Choroid plexus epithelial cell (primary cell): ENCODE measurements around the gene PHKG2.

ENCODE experiments used
- DNase-seq: peaks from one replicate; pipeline ENCODE4 v3.0.0-alpha.2; 2010; ENCODE audit warnings: low read depth
- H3K4me3 ChIP-seq: 2 replicates; pipeline ENCODE4 v1.5.1; 2011; ENCODE audit warnings: low read depth, mild to moderate bottlenecking, control low read depth, low read length, moderate library complexity
- CTCF ChIP-seq: conservative IDR thresholded peaks from 2 replicates; pipeline ENCODE4 v1.5.1; 2011; ENCODE audit warnings: low read depth, mild to moderate bottlenecking, control low read depth, inconsistent platforms, low read length, moderate library complexity

Gene PHKG2

GRCh38 chr16:30762991-30763725, 14.9 kb downstream of the PHKG2 start:
- DNase-seq = no peak
- H3K4me3 ChIP-seq = peak overlapping the region; percentile 98
- TF ChIP-seq CTCF = no peak

- no peak for TF ChIP-seq CTCF
- H3K4me3 ChIP-seq = no peak overlapping the region
- no peak for DNase-seq
These were observed 15.9 kb downstream of the PHKG2 start for GRCh38 chr16:30764086-30764485.

DNA sequence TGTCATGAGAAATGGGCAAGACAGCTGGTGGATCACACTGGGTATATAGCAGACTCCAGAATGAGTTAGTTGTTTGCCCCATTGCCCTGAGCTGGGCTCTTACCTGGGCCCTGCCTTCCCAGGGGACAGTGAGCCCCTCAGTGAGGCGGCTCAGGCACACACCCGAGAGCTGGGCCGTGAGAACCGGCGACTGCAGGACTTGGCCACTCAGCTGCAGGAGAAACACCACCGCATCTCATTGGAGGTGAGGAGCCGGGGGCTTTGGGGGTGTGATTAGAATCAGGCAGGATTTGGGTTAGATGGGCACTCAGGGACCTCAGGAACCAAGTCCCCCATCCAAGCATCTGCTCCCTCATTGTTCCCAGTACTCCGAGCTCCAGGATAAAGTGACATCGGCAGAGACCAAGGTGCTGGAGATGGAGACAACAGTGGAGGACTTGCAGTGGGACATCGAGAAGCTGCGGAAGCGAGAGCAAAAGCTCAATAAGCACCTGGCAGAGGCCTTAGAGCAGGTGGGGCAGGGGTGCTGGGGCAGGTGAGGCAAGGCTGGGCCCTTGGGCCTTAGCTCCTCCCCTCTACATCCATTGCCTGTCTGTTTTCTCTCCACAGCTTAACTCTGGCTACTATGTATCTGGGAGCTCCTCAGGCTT, 16.7 kb downstream of the PHKG2 start:
- H3K4me3 ChIP-seq = no peak overlapping the region
- no peak for TF ChIP-seq CTCF
- no peak for DNase-seq

DNA sequence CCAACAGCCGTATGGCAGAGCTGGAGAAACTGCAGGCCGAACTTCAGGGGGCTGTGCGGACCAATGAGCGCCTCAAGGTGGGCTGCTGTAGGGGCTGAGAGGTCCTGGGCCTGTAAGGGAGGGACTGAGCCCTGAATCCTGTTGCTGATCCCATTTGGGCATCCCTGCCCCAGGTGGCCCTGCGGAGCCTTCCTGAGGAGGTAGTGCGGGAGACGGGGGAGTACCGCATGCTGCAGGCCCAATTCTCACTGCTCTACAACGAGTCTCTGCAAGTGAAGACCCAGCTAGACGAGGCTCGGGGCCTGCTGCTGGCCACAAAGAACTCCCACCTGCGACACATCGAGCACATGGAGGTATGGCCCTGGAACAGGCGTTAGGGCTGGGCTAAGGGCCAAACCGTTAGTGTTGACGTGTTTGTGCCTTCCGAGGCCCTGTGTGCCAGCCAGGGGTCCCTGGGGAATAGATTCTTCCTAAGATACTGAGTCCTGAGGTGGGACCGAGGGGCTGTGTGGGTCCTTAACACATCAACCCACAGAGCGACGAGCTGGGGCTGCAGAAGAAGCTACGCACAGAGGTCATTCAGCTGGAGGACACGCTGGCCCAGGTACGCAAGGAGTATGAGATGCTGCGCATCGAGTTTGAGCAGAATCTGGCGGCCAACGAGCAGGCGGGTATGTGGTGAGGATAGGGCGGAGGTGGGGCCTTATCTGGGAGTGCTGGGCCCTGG, 18.1 kb downstream of the PHKG2 start:
- H3K4me3 ChIP-seq = no peak overlapping the region
- DNase-seq = no peak
- TF ChIP-seq CTCF = no peak

DNA sequence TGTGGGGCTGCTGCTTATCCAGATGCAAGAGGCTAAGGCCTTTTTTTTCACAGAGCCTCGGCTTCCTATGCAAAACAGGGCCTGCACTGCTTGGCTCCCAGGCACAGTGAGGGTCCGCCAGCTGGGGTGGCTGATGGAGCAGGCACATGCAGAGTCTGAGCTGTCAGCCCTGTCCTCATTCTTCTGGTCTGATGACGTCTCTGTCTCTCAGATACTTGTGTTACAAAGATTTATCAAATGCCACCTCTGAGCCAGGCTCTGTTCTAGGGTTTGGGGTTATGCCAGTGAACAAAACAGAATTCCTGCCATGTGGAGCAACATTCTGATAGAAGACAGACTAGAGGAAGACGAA, 18.7 kb downstream of the PHKG2 start:
- no peak overlapping the region for H3K4me3 ChIP-seq
- DNase-seq = no peak
- TF ChIP-seq CTCF = no peak

DNA sequence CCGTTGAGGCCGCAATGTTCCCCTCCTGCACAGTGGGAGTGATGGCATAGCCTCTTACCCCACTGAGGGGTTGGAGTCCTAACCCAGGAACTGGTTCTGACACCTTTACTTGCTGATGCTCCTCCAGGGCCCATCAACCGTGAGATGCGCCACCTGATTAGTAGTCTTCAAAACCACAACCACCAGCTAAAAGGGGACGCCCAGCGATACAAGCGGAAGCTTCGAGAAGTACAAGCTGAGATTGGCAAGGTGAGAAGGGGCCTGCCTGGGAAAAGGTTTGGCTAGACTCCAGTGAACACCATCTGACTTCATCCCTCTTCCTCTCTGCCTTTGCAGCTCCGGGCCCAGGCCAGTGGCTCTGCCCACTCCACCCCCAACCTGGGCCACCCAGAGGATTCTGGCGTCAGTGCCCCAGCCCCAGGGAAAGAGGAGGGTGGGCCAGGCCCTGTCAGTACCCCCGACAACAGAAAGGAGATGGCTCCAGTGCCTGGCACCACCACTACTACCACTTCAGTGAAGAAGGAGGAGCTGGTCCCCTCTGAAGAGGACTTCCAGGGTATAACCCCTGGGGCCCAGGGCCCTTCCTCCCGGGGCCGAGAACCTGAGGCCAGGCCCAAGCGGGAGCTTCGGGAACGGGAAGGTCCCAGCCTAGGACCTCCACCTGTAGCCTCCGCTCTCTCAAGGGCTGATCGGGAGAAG, 19.7 kb downstream of the PHKG2 start:
- no peak for TF ChIP-seq CTCF
- no peak for DNase-seq

More for the DNA sequence above, 19.7 kb downstream of the PHKG2 start:
- H3K4me3 ChIP-seq = no peak overlapping the region
